Left lung (tissue), 10 donors: ENCODE measurements around the gene EPHB4. TPM values are rescaled to one million over a fixed set of nuclear protein-coding genes. Genes with fewer than 3 reads are reported as not detected.
A peak's percentile ranks its signal among the peaks of the same experiment; 100 is the strongest.

Experiments used
- ATAC-seq: fragments of 200-7000 bp; cut with Tn5 transposase; one replicate; pipeline ENCODE4 v1.9.1; 2020; ENCODE audit warnings: moderate library complexity
- DNase-seq, 4 donors: peaks; one replicate each; pipeline ENCODE4 v3.0.0-alpha.2; 2013 to 2020
- H3K27ac ChIP-seq, 2 donors: fragments of 200-600 bp; sonication (generic) in 1 of 2; one replicate each; pipeline versions ENCODE4 v1.5.0 to v1.8.0; 2020 to 2021
- H3K27me3 ChIP-seq, 2 donors: fragments of 200-600 bp; sonication (generic) in 1 of 2; one replicate each; pipeline versions ENCODE4 v1.5.0 to v1.8.0; 2020 to 2021
- H3K36me3 ChIP-seq, 2 donors: fragments of 200-600 bp; sonication (generic) in 1 of 2; one replicate each; pipeline versions ENCODE4 v1.5.0 to v1.8.0; 2020 to 2021
- H3K4me1 ChIP-seq, 2 donors: fragments of 200-600 bp; one replicate each; pipeline ENCODE4 v1.8.0; 2021
- H3K4me3 ChIP-seq, 2 donors: fragments of 200-600 bp; sonication (generic) in 1 of 2; one replicate each; pipeline versions ENCODE4 v1.5.0 to v1.8.0; 2020 to 2021; ENCODE audit warnings: mild to moderate bottlenecking in 1 of 2
- H3K9me3 ChIP-seq, 2 donors: fragments of 200-600 bp; sonication (generic) in 1 of 2; one replicate each; pipeline versions ENCODE4 v1.5.0 to v1.8.0; 2020 to 2021
- intact Hi-C, 2 donors: fragments of 100-400 bp; cut with DNase I; formaldehyde crosslinking; loops; one replicate each; pipeline versions ENCODE4 v1.11.2 to v1.14.2; 2022
- polyA plus RNA-seq, 6 donors: library from polyadenylated mRNA; unstranded; fragments of 120-200 nt; gene quantifications; one replicate each; pipeline ENCODE4 v1.2.1, GENCODE V29; 2013; ENCODE audit not compliant: insufficient read length in 6 of 6
- total RNA-seq, 2 donors: library from RNA; stranded (reverse); fragmentation: NEBNext Ultra II Directional; extraction: Animal tissue kit (Norgen Biotek cat#: 25700); gene quantifications; one replicate each; pipeline ENCODE4 v1.2.1, GENCODE V29; 2021
- TF ChIP-seq, protein P1 (sequence below), 2 donors: fragments of 200-600 bp; sonication (generic) in 1 of 2; IDR thresholded peaks; one replicate each; pipeline versions ENCODE4 v1.5.0 to v1.8.0; 2021; ENCODE audit warnings: antibody characterized with exemption in 2 of 2
- donor health status: DM: no; HTN: yes; CAD: no.
- donor health status: DM: no; HTN: no; CAD: no.

The EPHB4 gene
- total and polyA plus RNA-seq, 8 donors: 72.9 to 123 (median 98.8) TPM

DNA sequence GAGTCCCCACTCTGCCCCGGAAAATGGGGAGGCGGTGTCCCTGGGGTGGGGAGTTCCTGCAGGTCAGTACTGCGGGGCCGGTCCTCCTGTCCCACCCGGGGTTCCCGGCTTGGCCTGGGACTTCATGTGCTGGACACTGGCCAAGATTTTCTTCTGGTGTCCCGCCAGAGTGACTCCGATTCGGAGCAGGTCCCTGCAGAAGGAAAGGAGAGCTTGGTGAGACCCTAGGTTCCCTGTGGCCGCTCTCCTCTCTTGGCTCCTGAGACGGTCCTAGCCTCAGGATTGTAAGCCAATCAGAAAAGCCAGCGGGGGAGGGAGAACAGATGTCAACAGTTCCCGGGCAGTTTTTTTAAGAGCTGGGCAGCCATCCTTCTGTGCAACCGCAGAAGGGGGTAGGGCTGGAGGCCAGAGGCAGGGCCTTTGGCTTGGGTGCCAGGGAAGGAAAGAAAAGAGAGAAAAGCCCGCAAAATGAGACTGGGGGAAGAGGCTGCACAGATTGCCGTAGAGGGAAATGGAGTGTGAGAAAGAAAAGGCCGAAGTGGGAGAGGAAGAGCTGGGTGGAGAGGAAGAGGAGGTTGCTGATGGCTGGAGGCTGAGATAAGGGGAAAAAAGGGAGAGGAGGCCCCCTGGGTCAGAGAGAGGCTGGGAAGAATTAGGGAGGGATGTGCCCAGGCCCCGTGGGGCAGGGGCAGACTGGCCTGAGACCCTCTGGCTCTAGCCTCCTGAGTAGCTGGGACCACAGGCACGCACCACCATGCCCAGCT, 23.7 kb downstream of the EPHB4 start:
- H3K36me3 ChIP-seq: peaks cover 0 to 43% of the 10 kb centered on the region in 2 donors
- intact Hi-C loops: loop anchor here in 1 of 2 donors (5.0 kb wide), 2 partner anchors 34 to 49 kb away; partner anchors contain the start of gene SLC12A9

GRCh38 chr7:100802951-100803350, 24.4 kb downstream of the EPHB4 start:
- TF ChIP-seq, protein P1, sequence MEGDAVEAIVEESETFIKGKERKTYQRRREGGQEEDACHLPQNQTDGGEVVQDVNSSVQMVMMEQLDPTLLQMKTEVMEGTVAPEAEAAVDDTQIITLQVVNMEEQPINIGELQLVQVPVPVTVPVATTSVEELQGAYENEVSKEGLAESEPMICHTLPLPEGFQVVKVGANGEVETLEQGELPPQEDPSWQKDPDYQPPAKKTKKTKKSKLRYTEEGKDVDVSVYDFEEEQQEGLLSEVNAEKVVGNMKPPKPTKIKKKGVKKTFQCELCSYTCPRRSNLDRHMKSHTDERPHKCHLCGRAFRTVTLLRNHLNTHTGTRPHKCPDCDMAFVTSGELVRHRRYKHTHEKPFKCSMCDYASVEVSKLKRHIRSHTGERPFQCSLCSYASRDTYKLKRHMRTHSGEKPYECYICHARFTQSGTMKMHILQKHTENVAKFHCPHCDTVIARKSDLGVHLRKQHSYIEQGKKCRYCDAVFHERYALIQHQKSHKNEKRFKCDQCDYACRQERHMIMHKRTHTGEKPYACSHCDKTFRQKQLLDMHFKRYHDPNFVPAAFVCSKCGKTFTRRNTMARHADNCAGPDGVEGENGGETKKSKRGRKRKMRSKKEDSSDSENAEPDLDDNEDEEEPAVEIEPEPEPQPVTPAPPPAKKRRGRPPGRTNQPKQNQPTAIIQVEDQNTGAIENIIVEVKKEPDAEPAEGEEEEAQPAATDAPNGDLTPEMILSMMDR (IDR thresholded peaks at IDR 0.05): no peak
- H3K9me3 ChIP-seq: no peaks in the 10 kb centered on the region
- DNase-seq (peak in 1 of 4 donors; percentile 37), ATAC-seq (no peak)
- H3K27me3 ChIP-seq: no peaks in the 10 kb centered on the region
- H3K4me3 ChIP-seq: no peak overlapping the region
- peaks cover 0 to 36% of the 10 kb centered on the region in 2 donors for H3K36me3 ChIP-seq
- intact Hi-C loops: loop anchor here in 1 of 2 donors (5.0 kb wide), 2 partner anchors 34 to 49 kb away; partner anchors contain the start of gene SLC12A9
- peak overlapping the region; percentile 50 to 65 for H3K27ac ChIP-seq
- H3K4me1 ChIP-seq: peaks cover 24 to 51% of the 10 kb centered on the region in 2 donors

More for the DNA sequence above, 23.7 kb downstream of the EPHB4 start:
- DNase-seq: peak; percentile 71 to 89 (median 82)
- no peaks in the 10 kb centered on the region for H3K27me3 ChIP-seq
- ATAC-seq: peak; percentile 87
- TF ChIP-seq, protein P1 (IDR thresholded peaks at IDR 0.05): no peak
- H3K9me3 ChIP-seq: no peaks in the 10 kb centered on the region
- peaks cover 24 to 51% of the 10 kb centered on the region in 2 donors for H3K4me1 ChIP-seq
- peak overlapping the region; percentile 50 to 65 for H3K27ac ChIP-seq
- no peak overlapping the region for H3K4me3 ChIP-seq

- DNase-seq (peak; percentile 33 to 85 (median 75)), ATAC-seq (peak; percentile 80)
- Histone ChIP-seq H3K27ac (peak overlapping the region in 1 of 2 donors; percentile 65), H3K27me3 (no peaks in the 10 kb centered on the region), H3K4me3 (no peak overlapping the region), H3K36me3 (peaks cover 0 to 27% of the 10 kb centered on the region in 2 donors), H3K9me3 (no peaks in the 10 kb centered on the region), H3K4me1 (peaks cover 24 to 51% of the 10 kb centered on the region in 2 donors)
- TF ChIP-seq, protein P1 (IDR thresholded peaks at IDR 0.05): no peak
- intact Hi-C loops: loop anchor here in 1 of 2 donors (5.0 kb wide), 2 partner anchors 35 to 50 kb away; partner anchors contain the start of gene SLC12A9
Observed at GRCh38 chr7:100801833-100802568, 25.3 kb downstream of the EPHB4 start.

GRCh38 chr7:100799037-100799896, 28.1 kb downstream of the EPHB4 start:
- DNase-seq (peak in 2 of 4 donors; percentile 65 to 72), ATAC-seq (peak; percentile 50)
- H3K4me1 ChIP-seq: peaks cover 24 to 47% of the 10 kb centered on the region in 2 donors
- TF ChIP-seq, protein P1 (IDR thresholded peaks at IDR 0.05): peak; percentile 70
- H3K27ac ChIP-seq: no peak overlapping the region
- H3K27me3 ChIP-seq: peaks cover 0 to 5% of the 10 kb centered on the region in 2 donors
- H3K36me3 ChIP-seq: peaks cover 0 to 1% of the 10 kb centered on the region in 2 donors
- intact Hi-C loops: no loop called here
- no peak overlapping the region for H3K4me3 ChIP-seq
- no peaks in the 10 kb centered on the region for H3K9me3 ChIP-seq
